ENCODE measurements around the gene FAM53B.

Gene FAM53B

DNA sequence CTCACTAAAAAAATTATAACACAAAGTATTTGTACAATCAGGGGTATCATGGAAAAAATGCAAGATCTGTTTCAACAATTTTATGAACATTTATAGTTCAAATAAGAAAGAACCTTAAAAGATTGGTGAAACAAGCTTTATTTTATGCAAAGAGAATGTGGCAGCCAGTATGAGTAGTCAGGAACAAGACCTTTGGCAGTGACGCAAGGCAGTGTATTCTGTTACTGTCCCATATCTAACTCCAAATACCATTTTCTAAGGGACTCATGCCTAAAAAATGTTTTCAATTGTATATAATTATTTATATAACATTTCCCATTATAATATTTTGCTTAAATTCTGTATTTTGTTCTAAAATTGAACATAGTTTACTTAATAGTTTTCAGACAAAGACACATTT, 19.1 kb upstream of the FAM53B start:
- no peak for DNase-seq

DNA sequence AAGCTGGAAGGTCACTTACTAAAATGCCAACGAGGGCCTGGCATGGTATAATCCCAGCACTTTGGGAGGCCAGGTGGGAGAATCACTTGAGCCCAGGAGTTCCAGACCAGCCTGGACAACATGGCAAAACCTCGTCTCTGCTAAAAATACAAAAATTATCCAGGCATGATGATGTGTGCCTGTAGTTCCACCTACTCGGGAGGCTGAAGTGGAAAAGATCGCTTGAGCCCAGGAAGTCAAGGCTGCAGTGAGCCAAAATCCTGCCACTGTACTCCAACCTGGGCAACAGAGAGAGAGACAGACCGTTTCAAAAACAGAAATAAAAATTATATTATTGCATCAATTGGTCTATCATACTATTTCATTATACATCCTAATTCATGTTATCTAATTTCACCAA, 18.1 kb upstream of the FAM53B start:
- no peaks in the 10 kb centered on the region for H3K27me3 ChIP-seq (ENCODE audit: insufficient read depth, low read depth, severe bottlenecking)
- no peak overlapping the region for H3K4me3 ChIP-seq (ENCODE audit: low read depth, low read length)
- H3K36me3 ChIP-seq, result peaks cover 56% of the 10 kb centered on the region
- no peak for DNase-seq
- no peak overlapping the region for H3K27ac ChIP-seq
- no peaks in the 10 kb centered on the region for H3K9me3 ChIP-seq (ENCODE audit: severe bottlenecking)
- TF ChIP-seq CTCF (IDR thresholded peaks at IDR 0.05; ENCODE audit: low read depth, low read length), result no peak

More for the DNA sequence above, 19.1 kb upstream of the FAM53B start:
- Histone ChIP-seq H3K27me3 (ENCODE audit: insufficient read depth, low read depth, severe bottlenecking) (no peaks in the 10 kb centered on the region), H3K27ac (no peak overlapping the region), H3K4me3 (ENCODE audit: low read depth, low read length) (no peak overlapping the region), H3K36me3 (peaks cover 61% of the 10 kb centered on the region), H3K9me3 (ENCODE audit: severe bottlenecking) (no peaks in the 10 kb centered on the region)
- no peak for TF ChIP-seq CTCF (IDR thresholded peaks at IDR 0.05; ENCODE audit: low read depth, low read length)

DNA sequence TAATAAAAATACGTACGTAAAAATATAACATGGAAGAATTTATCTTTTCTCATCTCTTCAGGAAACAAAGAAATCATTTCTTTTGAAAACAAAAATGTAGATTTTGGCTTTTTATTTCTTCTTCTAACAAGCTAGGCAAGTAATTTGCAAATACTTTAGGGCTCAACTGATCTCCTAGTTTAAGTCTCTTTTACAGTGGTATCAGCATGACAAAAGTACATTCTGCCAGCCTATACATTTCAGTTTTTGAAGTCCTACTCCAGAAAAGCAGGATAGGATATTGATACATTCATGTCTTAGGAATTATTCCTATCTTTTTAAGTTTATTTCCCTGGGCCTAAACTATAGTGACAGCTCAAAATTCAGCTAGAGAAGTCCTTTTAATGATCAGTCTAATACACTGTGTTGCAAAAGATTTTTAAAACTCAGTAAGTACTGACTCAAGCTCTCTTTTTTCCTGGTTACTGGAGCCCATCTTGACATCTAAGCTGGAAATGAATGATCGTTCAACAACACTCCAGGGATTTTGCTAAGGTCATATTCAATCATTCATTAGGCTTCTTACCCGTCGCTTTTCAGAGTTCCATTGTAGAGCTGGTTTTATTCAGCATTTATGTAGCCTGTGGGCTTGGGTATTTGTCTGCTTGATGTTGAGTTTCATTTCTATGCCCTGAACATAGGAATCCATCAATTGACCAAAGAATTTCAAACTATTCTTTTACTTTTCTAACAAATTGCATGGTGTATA, 12.2 kb upstream of the FAM53B start:
- no peak for DNase-seq
- Histone ChIP-seq H3K27me3 (ENCODE audit: insufficient read depth, low read depth, severe bottlenecking) (no peaks in the 10 kb centered on the region), H3K27ac (no peak overlapping the region), H3K4me3 (ENCODE audit: low read depth, low read length) (no peak overlapping the region), H3K36me3 (peaks cover 42% of the 10 kb centered on the region), H3K9me3 (ENCODE audit: severe bottlenecking) (no peaks in the 10 kb centered on the region)
- no peak for TF ChIP-seq CTCF (IDR thresholded peaks at IDR 0.05; ENCODE audit: low read depth, low read length)

DNA sequence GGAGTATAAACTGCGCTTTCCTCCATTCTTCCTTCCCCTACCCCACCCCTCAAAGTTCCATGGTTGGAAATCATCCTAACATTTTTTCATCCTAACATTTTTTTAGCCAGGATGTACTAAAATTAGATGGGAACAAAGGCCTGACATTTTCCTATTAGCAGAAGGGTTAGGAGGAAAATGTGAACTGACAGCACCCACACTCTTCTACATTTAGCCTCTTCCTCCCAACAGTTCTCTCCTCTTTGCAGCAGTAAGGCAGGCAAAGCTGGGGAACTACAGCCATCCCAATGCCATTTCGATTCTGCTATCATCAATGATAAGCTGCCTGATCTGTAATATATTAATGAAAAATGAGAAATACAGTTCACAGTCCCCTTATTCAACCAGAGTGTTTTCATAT, 11.4 kb upstream of the FAM53B start:
- H3K27me3 ChIP-seq (ENCODE audit: insufficient read depth, low read depth, severe bottlenecking), result no peaks in the 10 kb centered on the region
- DNase-seq, result no peak
- H3K9me3 ChIP-seq (ENCODE audit: severe bottlenecking), result no peaks in the 10 kb centered on the region
- no peak overlapping the region for H3K27ac ChIP-seq
- peaks cover 37% of the 10 kb centered on the region for H3K36me3 ChIP-seq
- TF ChIP-seq CTCF (IDR thresholded peaks at IDR 0.05; ENCODE audit: low read depth, low read length), result no peak
- no peak overlapping the region for H3K4me3 ChIP-seq (ENCODE audit: low read depth, low read length)

- Histone ChIP-seq H3K27ac (no peak overlapping the region), H3K9me3 (ENCODE audit: severe bottlenecking) (no peaks in the 10 kb centered on the region), H3K36me3 (peaks cover 25% of the 10 kb centered on the region), H3K4me3 (ENCODE audit: low read depth, low read length) (no peak overlapping the region), H3K27me3 (ENCODE audit: insufficient read depth, low read depth, severe bottlenecking) (no peaks in the 10 kb centered on the region)
- no peak for DNase-seq
- no peak for TF ChIP-seq CTCF (IDR thresholded peaks at IDR 0.05; ENCODE audit: low read depth, low read length)
These were observed 10.0 kb upstream of the FAM53B start for GRCh38 chr10:124754227-124754626.

Measured in WERI-Rb-1 (cell line).